ENCODE data around the gene MSTN. TPM values are rescaled to one million over a fixed set of nuclear protein-coding genes. Genes with fewer than 3 reads are reported as not detected.

The MSTN gene
- total RNA-seq, 1 experiment from 2014 or later, result 0.09 TPM

GRCh38 chr2:190062053-190062452, 476 bp downstream of the MSTN start:
- intact Hi-C loops (cut with micrococcal nuclease), result no loop called here
- no peak for TF ChIP-seq CTCF (IDR thresholded peaks at IDR 0.05; ENCODE audit: unreplicated experiment)
- DNase-seq (ENCODE audit: unreplicated experiment), result no peak
- CTCF ChIA-PET, result interaction anchor here (0.6 to 1.1 kb wide), 5 partner anchors 13 to 176 kb away, joined by 3 to 6 read pairs (median 3); no protein-coding TSS in a partner anchor
- no peaks in the 10 kb centered on the region for H3K36me3 Mint-ChIP-seq (ENCODE audit: insufficient read depth, unreplicated experiment)
- no peak overlapping the region for H3K27ac Mint-ChIP-seq (ENCODE audit: low read depth, unreplicated experiment)
- no peaks in the 10 kb centered on the region for H3K27me3 Mint-ChIP-seq (ENCODE audit: insufficient read depth, unreplicated experiment)
- POLR2A ChIA-PET, result no interaction called here
- H3K4me1 Mint-ChIP-seq (ENCODE audit: insufficient read depth, unreplicated experiment), result no peaks in the 10 kb centered on the region
- H3K9me3 Mint-ChIP-seq (ENCODE audit: unreplicated experiment), result no peaks in the 10 kb centered on the region
- no peak overlapping the region for H3K4me3 Mint-ChIP-seq (ENCODE audit: unreplicated experiment)
- no TSS peak for BruUV-seq (replicated peaks)

GRCh38 chr2:190060626-190061025, 1.9 kb downstream of the MSTN start:
- Mint-ChIP-seq H3K4me3 (ENCODE audit: unreplicated experiment) (no peak overlapping the region), H3K36me3 (ENCODE audit: insufficient read depth, unreplicated experiment) (no peaks in the 10 kb centered on the region), H3K4me1 (ENCODE audit: insufficient read depth, unreplicated experiment) (no peaks in the 10 kb centered on the region), H3K27me3 (ENCODE audit: insufficient read depth, unreplicated experiment) (no peaks in the 10 kb centered on the region), H3K27ac (ENCODE audit: low read depth, unreplicated experiment) (no peak overlapping the region), H3K9me3 (ENCODE audit: unreplicated experiment) (no peaks in the 10 kb centered on the region)
- no peak for DNase-seq (ENCODE audit: unreplicated experiment)
- ChIA-PET CTCF (interaction anchor here (1.1 kb wide), 2 partner anchors 10 to 36 kb away, joined by 4 to 7 read pairs; no protein-coding TSS in a partner anchor), POLR2A (no interaction called here)
- no TSS peak for BruUV-seq (replicated peaks)
- intact Hi-C loops (cut with micrococcal nuclease), result no loop called here
- no peak for TF ChIP-seq CTCF (IDR thresholded peaks at IDR 0.05; ENCODE audit: unreplicated experiment)

- H3K4me3 Mint-ChIP-seq (ENCODE audit: unreplicated experiment), result no peak overlapping the region
- CTCF ChIA-PET, result interaction anchor here (1.1 to 1.7 kb wide), 3 partner anchors 11 to 35 kb away, joined by 4 to 7 read pairs (median 5); no protein-coding TSS in a partner anchor
- no peaks in the 10 kb centered on the region for H3K9me3 Mint-ChIP-seq (ENCODE audit: unreplicated experiment)
- H3K36me3 Mint-ChIP-seq (ENCODE audit: insufficient read depth, unreplicated experiment), result no peaks in the 10 kb centered on the region
- BruUV-seq (replicated peaks), result no TSS peak
- TF ChIP-seq CTCF (IDR thresholded peaks at IDR 0.05; ENCODE audit: unreplicated experiment), result no peak
- no peak for DNase-seq (ENCODE audit: unreplicated experiment)
- no peaks in the 10 kb centered on the region for H3K27me3 Mint-ChIP-seq (ENCODE audit: insufficient read depth, unreplicated experiment)
- no peak overlapping the region for H3K27ac Mint-ChIP-seq (ENCODE audit: low read depth, unreplicated experiment)
- POLR2A ChIA-PET, result no interaction called here
- H3K4me1 Mint-ChIP-seq (ENCODE audit: insufficient read depth, unreplicated experiment), result no peaks in the 10 kb centered on the region
- intact Hi-C loops (cut with micrococcal nuclease), result no loop called here
Measured at GRCh38 chr2:190060019-190060418, 2.5 kb downstream of the MSTN start.

- ChIA-PET POLR2A (interaction anchor here (1.1 kb wide), 1 partner anchor 266 kb away, joined by 3 read pairs; the partner anchor contains the start of gene HIBCH), CTCF (no interaction called here)
- H3K4me1 Mint-ChIP-seq (ENCODE audit: insufficient read depth, unreplicated experiment), result peaks cover 6% of the 10 kb centered on the region
- BruUV-seq (replicated peaks), result no TSS peak
- H3K27me3 Mint-ChIP-seq (ENCODE audit: insufficient read depth, unreplicated experiment), result no peaks in the 10 kb centered on the region
- no peak overlapping the region for H3K27ac Mint-ChIP-seq (ENCODE audit: low read depth, unreplicated experiment)
- TF ChIP-seq CTCF (IDR thresholded peaks at IDR 0.05; ENCODE audit: unreplicated experiment), result no peak
- no peaks in the 10 kb centered on the region for H3K36me3 Mint-ChIP-seq (ENCODE audit: insufficient read depth, unreplicated experiment)
- no peaks in the 10 kb centered on the region for H3K9me3 Mint-ChIP-seq (ENCODE audit: unreplicated experiment)
- no peak overlapping the region for H3K4me3 Mint-ChIP-seq (ENCODE audit: unreplicated experiment)
- DNase-seq (ENCODE audit: unreplicated experiment), result peak; percentile 45
- intact Hi-C loops (cut with micrococcal nuclease), result no loop called here
Measured at GRCh38 chr2:190053426-190053825, 9.1 kb downstream of the MSTN start.
